ENCODE measurements around the gene TEDDM1.

GRCh38 chr1:182438326-182438725, 37.9 kb upstream of the TEDDM1 start:
- TF ChIP-seq POLR2A (IDR thresholded peaks at IDR 0.05; ENCODE audit: low read length) (no peak), GATA1 (IDR thresholded peaks at IDR 0.05; ENCODE audit: low read depth, low read length) (no peak)

Measured in erythroblast (primary cell).